Measurements from ENCODE around the gene FBXO8.
A peak's percentile ranks its signal among the peaks of the same experiment; 100 is the strongest.

The FBXO8 gene

GRCh38 chr4:174210354-174210753, 73.1 kb downstream of the FBXO8 start:
- TF ChIP-seq MAX (IDR thresholded peaks at IDR 0.05; ENCODE audit: low read depth, low read length) (no peak), CTCF (IDR thresholded peaks at IDR 0.05; ENCODE audit: low read depth, low read length) (no peak), MYC (IDR thresholded peaks at IDR 0.05; ENCODE audit: low read depth, low read length) (no peak), POLR2A (IDR thresholded peaks at IDR 0.05; ENCODE audit: extremely low read depth, insufficient read length) (no peak)
- peak; percentile 13 for DNase-seq (ENCODE audit: low read depth)
- H3K4me3 ChIP-seq (ENCODE audit: low read depth, low read length): no peak overlapping the region

- no peak for TF ChIP-seq MAX (IDR thresholded peaks at IDR 0.05; ENCODE audit: low read depth, low read length)
- no peak for TF ChIP-seq POLR2A (IDR thresholded peaks at IDR 0.05; ENCODE audit: extremely low read depth, insufficient read length)
- no peak for TF ChIP-seq MYC (IDR thresholded peaks at IDR 0.05; ENCODE audit: low read depth, low read length)
- TF ChIP-seq CTCF (IDR thresholded peaks at IDR 0.05; ENCODE audit: low read depth, low read length): no peak
- H3K4me3 ChIP-seq (ENCODE audit: low read depth, low read length): no peak overlapping the region
- no peak for DNase-seq (ENCODE audit: low read depth)
Observed at GRCh38 chr4:174209341-174209740, 74.1 kb downstream of the FBXO8 start.

- no peak for DNase-seq (ENCODE audit: low read depth)
- H3K4me3 ChIP-seq (ENCODE audit: low read depth, low read length): no peak overlapping the region
- no peak for TF ChIP-seq MAX (IDR thresholded peaks at IDR 0.05; ENCODE audit: low read depth, low read length)
- TF ChIP-seq POLR2A (IDR thresholded peaks at IDR 0.05; ENCODE audit: extremely low read depth, insufficient read length): no peak
- TF ChIP-seq CTCF (IDR thresholded peaks at IDR 0.05; ENCODE audit: low read depth, low read length): no peak
- TF ChIP-seq MYC (IDR thresholded peaks at IDR 0.05; ENCODE audit: low read depth, low read length): no peak
Observed at GRCh38 chr4:174207367-174207766, 76.1 kb downstream of the FBXO8 start.

- no peak for TF ChIP-seq POLR2A (IDR thresholded peaks at IDR 0.05; ENCODE audit: extremely low read depth, insufficient read length)
- no peak for TF ChIP-seq MAX (IDR thresholded peaks at IDR 0.05; ENCODE audit: low read depth, low read length)
- TF ChIP-seq MYC (IDR thresholded peaks at IDR 0.05; ENCODE audit: low read depth, low read length): no peak
- no peak for TF ChIP-seq CTCF (IDR thresholded peaks at IDR 0.05; ENCODE audit: low read depth, low read length)
- DNase-seq (ENCODE audit: low read depth): no peak
- no peak overlapping the region for H3K4me3 ChIP-seq (ENCODE audit: low read depth, low read length)
Observed at GRCh38 chr4:174204164-174204831, 79.2 kb downstream of the FBXO8 start.

GRCh38 chr4:174201871-174202270, 81.6 kb downstream of the FBXO8 start:
- H3K4me3 ChIP-seq (ENCODE audit: low read depth, low read length): no peak overlapping the region
- TF ChIP-seq POLR2A (IDR thresholded peaks at IDR 0.05; ENCODE audit: extremely low read depth, insufficient read length): no peak
- no peak for TF ChIP-seq CTCF (IDR thresholded peaks at IDR 0.05; ENCODE audit: low read depth, low read length)
- no peak for TF ChIP-seq MYC (IDR thresholded peaks at IDR 0.05; ENCODE audit: low read depth, low read length)
- TF ChIP-seq MAX (IDR thresholded peaks at IDR 0.05; ENCODE audit: low read depth, low read length): no peak
- DNase-seq (ENCODE audit: low read depth): no peak

All from NB4 (cell line).